HT-29 (cell line): ENCODE results near the gene CYFIP2. TPM values are rescaled to one million over a fixed set of nuclear protein-coding genes. Genes with fewer than 3 reads are reported as not detected.

Experiments
- DNase-seq: peaks from one replicate; pipeline ENCODE4 v3.0.0-alpha.2; 2015; ENCODE audit warnings: low spot score
- total RNA-seq: library from RNA; depleted of rRNA; stranded (reverse); fragments of >200 nt; shearing (Covaris generic); gene quantifications from 2 replicates; pipeline ENCODE4 v1.2.3, GENCODE V29; 2014

Gene CYFIP2
- total RNA-seq, 1 experiment from 2014 or later = 14.9 TPM

DNA sequence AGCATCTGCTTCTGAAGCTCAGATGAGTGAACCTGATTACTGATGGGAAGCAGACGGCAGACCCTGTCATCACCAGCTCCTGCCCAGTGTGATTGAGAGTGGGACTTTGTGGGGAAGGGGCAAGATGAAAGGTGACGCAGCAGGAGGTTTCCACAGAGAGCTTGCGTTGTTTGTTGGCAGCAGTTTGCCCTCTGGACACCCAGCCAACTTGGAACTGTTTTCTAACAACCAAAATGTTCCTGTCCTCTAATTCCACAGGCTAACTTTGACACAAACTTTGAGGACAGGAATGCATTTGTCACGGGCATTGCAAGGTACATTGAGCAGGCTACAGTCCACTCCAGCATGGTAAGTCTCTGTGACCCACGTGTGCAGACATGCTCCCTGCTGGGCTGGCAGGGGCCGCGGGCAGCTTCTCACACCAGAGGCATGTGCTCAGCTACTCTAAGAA lies 20.9 kb downstream of the CYFIP2 start:
- DNase-seq = no peak

DNA sequence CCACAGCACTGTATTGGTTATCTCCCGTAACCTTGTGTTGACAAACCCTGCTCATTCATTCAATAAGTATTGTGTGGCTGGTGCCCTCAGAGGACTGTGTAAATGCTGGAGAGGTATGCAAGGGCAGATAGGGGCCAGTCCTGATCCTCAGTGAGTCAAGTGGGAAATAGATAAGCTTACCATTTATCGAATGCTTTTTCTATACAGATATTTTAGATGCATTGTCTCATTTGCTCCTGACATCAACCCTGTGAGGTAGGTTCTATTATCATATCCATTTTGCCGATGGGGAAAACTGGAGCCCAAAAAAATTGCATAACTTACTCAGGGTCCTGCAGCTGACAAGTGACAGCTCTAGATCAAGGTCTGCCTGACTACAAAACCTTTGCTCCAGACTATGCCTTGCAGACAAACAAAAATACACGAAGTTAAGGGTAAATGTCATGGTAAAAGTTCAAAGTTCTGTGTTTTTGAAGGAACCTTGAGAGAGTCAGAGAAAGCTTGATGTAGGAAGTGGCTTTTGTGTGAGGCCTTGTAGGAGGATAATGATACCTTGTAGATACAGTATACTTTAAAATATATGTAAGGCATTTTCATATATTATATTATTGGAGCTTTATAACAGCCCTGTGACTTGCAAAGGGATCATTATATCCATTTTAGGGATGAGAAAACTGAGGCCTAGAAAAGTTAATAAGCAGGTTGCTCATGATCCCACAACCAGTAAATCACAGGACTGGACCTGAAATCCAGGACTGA lies 22.7 kb downstream of the CYFIP2 start:
- no peak for DNase-seq

DNA sequence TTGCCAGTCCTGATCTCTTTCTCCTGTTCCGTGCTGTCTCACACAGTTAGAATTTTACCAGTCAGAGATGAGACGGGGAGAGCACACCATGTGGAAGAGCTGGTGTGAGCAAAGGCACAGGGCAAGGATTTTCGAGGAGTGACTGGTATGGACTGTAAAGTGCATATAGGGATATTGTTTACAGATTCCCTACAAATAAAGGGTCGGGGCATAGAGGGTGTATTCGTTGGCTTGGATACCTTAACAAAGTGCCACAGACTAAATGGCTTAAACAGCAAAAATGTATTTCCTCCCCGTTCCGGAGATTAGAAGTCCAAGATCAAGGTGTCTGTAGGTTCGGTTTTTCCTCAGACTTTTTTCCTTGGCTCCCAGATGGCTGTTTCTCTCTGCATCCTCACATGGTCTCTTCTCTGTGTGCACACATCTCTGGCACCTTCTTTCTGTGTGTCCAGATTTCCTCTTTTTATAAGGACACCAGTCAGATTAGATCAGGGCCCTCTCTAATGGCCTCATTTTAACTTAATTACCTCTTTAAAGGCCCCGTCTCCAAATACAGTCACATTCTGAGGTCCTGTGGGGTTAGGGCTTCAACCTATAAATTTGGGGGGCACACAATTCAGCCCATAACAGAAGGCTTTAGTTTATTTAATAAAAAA lies 23.4 kb downstream of the CYFIP2 start:
- no peak for DNase-seq

DNA sequence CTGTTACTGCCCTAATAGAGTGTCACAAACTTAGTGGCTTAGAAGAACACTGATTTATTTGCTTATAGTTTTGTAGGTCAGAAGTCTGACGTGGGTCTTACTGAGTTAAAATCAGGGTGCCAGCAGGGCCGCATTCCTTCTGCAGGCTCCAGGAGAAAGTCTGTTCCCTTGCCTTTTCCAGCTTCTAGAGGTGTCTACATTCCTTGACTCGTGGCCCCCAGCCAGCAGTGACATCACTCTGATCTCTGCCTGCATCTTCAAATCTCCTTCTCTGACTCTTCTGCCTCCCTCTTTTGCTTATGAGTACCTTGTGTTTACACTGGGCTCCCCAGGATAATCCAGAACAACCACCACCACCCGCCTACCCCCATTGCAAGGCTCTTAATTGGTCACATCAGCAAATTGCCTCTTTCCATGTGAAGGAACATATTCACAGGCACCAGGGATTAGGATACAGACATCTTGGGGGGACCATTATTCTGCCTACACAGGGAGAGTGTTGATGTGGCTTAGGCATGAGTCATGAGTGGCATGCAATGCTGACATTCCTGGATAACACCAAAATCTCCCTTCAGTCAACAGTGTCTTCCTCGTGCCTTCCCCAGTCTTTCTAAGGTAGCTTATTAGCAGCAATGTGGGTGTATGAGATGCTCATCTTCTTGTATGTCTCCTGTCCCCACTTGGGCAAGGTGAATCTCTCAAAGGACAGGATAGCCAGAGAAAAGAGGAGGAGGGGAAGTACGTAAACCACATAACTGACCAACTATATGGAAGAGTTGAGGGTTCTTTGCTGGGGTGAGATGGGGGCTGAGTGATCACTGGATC lies 24.4 kb downstream of the CYFIP2 start:
- DNase-seq = peak; percentile 23

DNA sequence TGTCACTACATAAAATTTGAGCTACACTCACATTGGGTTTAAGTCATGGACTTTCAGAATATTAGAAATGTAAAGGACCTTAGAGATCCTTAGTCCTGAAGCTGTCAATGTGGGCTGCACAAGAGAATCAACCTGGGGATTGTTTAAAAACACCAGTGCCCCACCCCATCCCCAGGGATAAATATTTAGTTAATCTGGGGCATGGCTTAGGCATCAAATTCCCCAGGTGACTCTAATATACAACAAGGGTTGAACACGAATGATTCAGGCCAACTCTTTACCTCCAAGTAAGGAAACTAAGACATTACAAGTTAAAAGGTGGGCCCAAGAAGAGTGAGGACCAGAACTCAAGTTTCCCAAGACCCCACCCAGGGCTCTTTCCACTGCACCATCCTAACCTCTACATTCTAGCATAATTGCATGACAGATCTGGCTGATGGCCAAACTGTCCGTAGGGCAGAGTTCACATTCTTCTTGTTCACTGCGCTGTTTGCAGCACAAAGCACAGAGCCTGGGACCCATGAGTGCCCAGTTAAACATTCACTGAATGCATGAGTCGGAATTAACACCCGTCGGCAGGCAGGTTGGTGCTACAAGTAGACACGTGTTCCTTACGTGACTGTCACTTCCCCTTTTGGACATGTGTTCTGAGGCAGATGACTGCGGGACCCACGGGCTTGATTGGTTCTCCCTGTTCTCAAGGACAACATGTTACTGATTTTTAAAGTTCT lies 25.2 kb downstream of the CYFIP2 start:
- peak; percentile 87 for DNase-seq

DNA sequence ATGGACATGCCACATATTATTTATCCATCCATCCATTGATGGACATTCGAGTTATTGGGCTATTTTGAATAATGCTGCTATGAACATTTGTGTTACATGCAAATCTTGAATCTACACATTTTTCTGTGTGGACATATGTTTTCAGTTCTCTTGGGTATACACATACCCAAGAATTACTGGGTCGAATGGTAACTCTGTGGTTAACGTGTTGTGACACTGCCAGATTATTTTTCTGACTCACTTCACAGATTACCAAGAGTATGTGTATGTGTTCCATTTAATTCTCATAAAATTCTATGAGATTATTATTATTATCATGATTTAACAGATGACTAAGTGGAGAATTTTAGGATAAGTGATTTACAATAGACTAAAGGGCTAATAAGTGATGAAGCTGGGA lies 26.7 kb downstream of the CYFIP2 start:
- no peak for DNase-seq

DNA sequence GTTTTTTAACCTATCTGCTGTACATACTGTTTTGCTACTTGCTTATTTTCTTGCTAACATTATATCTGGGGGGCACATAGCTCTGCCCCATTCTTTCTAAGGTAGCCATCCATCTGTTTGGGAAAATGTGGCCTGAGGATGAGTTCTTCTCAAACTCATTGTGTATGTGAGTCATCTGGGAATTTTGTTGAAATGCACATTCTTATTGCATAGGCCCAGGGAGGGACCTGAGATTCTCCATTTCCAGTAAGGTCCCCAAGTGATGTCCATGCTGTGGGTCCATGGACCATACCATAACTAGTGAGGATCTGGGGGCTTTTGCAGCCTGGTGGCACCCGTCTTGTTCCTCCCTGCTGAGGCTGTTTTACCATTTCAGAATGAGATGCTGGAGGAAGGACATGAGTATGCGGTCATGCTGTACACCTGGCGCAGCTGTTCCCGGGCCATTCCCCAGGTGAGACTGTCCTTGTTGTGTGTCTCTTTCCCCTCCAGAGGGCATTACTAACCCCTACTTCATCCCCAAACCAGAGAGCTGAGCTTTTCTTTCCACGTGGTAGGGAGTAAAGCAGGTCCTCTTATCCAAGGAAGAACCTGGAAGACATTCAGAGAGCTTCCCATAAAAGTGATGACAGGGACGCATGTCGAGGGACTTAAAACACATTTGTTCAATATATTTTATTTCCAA lies 28.6 kb downstream of the CYFIP2 start:
- peak; percentile 22 for DNase-seq

DNA sequence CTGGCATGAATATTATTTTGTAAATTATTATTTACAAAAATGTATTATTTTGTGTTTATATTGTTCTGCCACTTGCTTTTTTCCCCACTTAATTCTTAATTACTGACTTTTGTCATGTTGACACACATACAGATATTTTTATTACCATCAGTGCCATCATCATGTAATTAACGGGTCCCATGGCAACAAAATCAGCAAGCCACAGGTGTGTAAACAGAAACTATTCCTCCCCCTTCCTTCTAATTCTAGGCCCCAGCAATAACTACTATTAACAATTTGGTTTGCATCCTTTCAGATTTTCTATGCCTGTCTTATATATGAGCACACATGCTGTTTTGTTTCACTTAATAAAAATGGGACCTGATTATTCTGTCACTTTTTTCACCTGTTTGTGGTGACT lies 29.3 kb downstream of the CYFIP2 start:
- DNase-seq = peak; percentile 41

DNA sequence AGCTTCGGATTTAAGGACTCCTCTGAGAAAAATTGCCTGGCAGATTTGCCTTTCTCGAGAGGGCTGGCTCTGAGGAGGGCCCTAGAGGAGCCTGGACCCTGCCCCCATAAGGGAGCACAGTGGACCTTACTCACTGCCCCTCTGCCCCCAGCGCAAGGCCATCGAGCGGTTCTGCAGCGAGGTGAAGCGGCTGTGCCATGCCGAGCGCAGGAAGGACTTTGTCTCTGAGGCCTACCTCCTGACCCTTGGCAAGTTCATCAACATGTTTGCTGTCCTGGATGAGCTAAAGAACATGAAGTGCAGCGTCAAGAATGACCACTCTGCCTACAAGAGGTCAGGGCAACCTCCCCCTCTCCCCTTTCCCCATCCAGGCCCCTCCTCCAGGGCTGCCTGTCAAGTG lies 34.6 kb downstream of the CYFIP2 start:
- no peak for DNase-seq

DNA sequence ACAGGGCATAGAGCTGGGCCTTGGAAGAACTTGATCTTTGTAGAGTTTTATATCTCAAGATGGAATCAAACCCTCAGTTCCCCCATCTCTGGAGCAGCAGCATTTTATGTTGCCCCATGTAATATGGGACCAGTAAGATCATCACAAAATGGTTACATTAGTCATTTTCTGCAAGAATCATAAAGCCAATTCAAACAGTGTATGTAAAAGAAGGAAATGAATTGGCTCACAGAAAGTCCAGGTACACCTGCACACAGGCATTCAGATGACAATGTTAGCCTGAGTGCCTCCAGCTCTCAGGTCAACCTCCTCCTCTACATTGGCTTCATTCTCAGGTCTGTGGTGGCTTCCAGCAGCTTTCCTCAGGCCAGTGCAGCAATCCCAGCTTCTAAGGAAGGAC lies 35.1 kb downstream of the CYFIP2 start:
- no peak for DNase-seq

DNA sequence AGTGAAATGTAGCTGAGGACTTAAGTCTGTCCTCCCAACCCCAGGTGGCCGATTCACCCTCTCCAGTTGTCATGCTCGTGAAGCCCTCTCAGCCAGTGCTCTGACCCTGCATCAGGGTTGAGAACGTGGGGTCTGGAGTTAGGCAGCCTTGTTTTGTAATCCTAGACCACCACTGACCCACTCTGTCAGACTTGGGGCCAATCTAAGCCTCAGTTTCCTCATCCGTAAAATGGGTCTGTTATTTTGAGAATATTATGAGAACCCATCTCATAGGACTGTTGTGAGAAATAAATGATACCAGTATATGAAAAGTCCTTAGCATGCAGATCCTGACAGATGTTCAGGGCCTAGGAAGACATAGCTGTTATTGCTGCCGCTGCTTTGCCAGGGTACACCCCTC lies 37.1 kb downstream of the CYFIP2 start:
- DNase-seq = no peak

DNA sequence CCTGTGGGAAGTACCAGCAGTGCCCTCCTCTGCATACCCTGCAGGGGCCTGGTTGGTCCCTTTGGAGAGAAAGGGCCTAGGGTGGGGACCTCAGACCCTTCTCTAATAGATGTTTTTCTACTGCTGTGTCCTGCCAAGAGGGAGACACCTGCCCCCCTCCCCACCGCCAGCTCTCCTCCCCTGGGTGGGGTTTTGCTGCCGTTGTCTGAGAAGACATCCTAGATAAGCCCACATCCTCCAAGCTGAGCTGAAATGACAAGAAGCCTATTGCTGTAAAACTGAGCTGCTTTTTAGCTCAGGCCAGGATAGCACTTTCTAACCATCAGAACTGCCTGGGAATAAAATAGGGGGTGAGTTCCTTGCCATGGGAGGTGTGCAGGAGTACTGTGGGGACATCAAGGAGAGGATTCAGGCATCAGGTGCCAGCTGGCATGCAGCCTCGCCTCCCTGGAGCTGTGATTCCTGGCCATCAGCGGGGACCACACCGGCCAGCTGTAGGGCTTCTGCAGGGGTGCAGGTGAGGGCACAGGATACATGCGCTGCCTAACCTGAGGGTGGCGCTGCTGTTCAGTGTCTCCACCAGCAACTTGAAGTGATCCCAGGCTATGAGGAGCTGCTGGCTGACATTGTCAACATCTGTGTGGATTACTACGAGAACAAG lies 37.9 kb downstream of the CYFIP2 start:
- no peak for DNase-seq

DNA sequence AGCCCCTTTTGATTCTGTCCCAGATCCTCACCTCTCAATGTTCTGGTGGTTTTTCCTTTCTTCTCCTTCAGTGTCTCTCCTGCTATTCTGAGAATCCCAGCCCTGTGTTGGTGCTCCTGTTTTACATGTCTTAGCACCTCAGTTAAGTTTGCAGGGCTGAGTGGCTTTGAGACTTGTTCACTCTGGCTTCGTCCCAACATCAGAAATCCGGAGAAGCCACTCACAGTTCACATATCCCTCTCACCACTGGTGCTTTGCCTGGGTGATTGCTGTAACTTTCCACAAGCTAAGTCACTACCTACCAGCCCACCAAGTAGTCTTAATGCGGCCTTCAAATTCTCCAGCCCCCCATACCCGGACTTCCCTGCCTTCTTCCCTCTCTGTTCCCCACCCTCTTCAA lies 40.2 kb downstream of the CYFIP2 start:
- no peak for DNase-seq

DNA sequence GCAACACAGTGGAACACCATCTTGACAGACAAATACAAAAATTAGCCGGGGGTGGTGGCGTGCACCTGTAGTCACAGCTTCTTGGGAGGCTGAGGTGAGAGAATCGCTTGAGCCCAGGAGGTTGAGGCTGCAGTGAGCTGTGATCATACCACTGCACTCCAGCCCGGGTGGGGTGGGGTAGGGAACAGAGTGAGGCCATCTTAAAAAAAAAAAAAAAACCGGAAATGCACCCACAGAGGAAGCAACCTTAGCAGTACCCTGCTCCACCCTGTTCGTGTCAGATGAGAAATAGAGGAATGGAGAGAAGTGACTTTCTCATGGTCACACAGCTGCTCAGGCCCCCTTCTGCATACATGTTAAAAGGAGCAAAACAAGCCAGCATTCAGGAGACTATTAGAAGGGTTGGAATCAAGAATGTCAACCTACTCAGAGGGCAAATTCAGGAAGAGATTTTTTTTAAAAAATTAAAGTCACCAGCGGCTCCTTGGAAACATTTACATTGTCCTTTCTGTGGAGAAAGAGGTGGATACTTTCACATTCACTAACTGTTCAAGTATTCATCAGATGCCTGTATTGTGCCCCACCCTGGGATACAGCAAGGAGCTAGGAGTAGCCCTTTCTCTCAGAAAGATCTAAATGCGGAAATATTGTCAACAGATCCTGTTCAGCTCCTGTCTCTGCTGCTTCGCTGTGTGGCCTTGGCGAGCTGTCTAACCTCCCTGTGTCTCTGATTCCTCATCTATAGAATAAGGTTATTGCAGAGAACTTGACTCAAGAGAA lies 41.0 kb downstream of the CYFIP2 start:
- no peak for DNase-seq

DNA sequence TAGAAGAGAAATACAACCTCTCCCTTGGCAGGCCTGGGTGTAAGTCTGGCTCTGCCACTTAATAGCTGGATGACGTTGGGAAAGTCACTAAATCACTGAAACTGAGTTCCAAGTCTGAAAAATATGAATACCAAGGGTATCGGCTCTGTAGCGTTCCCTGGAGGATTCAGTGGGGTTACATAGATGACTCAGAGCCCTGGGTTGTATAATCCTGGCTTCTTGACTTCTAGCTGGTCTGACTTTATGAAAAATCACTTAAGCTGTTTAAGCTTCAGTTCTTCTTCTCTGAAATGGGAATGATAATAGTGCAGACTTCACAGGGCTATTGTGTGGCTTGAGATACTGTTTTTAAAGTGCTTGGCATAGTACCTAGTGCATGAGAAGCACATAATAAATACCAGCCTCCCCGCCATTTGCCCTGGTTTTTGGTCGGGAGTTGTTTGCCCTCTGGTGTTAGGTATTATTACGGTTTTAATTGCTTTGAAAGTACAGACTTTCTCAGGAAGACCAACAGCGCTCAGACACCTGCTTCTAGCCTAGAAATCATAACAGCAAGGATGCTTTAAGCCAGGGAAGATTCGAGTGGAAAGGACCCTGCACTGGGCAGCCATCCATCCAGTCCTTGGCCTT lies 43.0 kb downstream of the CYFIP2 start:
- peak; percentile 21 for DNase-seq

DNA sequence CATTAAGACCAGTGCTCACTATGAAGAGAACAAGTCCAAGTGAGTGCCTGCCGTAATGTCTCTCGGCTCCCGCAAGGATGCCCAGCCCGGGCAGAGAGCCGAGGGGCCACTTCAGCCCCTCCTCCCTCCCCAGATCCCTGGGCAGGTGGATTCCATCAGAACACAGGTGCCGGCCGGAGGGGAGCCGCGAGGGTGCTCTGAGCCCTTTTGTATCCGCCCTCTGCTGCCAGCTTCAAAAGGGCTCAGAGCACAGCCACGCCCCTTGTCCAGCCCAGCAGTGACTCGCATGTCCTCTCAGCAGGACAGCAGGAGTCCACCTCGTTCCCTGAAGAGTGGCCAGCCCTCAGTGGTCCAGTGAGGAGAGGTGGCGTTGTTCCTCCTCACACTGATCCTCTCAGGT lies 43.9 kb downstream of the CYFIP2 start:
- DNase-seq = no peak

DNA sequence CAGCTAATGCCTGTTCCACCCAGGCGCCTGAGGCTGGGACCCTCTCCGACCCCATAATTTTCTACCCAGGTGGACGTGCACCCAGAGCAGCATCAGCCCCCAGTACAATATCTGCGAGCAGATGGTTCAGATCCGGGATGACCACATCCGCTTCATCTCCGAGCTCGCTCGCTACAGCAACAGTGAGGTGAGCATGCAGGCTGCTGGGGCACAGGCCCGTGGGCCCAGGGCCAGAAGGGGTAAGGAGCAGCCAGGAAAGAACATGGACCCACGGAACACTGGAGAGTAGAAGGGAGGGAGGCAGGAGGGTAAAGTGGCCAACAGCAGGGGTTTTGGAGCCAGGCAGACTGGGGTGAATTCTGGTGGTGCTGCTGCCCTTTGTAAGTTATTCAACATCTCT lies 45.7 kb downstream of the CYFIP2 start:
- no peak for DNase-seq

DNA sequence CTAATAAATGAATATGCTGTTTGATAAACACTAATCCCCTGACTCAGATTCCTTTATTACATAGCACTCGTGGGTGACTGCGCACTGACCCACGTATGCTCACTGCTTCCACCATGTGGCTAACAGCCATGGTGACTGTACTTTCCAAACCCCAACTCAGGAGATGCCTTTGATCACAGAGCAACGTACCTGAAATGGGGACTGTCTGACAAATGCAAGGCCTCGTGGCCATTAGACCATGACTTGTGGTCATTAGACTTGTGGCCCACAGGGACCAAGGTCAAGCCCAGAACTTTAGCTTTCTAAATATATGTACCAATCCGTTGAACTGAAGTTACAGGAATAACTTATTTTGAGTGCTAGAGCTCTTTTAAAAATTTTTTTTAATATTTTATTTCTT lies 46.6 kb downstream of the CYFIP2 start:
- DNase-seq = peak; percentile 66

DNA sequence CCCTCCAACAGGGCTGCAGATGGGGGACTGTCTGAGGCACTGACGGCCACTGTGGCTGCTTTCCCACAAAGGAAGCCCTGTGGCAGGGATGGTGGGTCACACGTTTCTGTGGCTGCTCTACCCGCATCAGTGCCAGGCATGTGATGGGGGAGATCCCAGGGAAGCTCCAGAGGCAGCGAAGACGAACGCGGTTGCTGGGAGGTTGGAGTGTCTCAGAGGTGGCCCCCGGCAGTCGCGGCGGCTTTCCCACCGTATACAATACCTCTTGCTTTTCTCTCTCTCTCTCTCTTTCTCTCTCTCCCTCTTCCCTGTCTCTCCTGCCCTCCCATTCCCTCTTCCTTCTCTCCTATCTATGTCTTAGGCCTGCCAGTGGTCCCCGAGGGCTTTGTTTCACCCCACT lies 56.7 kb downstream of the CYFIP2 start:
- no peak for DNase-seq
